ENCODE results near the gene HPN.

DNA sequence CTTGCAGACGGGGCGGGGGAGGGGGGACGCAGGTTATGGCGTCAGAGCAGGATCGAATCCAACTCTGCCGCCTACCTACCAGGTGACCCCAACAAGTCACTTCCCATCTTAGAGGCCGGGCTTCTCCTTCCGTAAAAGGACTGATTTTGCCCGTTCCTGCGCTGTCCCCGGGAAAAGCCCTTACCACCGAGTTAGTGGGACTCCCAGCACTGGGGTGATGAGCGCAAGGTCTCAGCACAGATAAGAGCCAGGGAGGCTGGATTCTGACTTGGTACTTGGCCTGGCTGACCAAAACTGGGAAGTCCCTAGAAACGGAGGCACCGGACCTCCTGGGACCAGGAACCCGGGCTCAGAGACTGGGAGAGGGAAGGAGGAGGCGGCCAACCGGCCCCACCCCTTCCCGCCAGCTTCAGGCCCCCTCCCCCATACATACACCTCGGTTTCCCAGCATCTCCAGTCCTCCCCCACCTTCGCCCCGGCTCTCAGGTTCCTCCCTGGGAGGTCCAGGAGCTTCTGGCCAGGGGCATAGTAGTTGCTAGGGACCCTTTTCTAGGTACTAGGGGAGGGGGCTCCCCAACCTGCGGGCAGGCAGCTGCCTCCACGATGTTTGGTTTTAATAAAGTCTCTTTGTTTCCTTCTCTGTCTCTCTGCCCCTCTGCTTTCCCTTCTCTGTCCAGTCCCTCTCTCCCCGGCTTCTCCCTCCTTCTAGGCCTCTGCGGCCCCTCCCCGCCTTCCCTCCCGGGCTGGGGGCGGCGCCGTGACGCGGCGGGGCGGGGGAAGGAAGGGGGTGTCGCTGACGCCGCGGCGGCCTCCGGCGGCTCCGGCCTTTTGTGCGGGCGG, 41.8 kb upstream of the HPN start, which contains the start of gene GRAMD1A:
- TF ChIP-seq, protein P1, sequence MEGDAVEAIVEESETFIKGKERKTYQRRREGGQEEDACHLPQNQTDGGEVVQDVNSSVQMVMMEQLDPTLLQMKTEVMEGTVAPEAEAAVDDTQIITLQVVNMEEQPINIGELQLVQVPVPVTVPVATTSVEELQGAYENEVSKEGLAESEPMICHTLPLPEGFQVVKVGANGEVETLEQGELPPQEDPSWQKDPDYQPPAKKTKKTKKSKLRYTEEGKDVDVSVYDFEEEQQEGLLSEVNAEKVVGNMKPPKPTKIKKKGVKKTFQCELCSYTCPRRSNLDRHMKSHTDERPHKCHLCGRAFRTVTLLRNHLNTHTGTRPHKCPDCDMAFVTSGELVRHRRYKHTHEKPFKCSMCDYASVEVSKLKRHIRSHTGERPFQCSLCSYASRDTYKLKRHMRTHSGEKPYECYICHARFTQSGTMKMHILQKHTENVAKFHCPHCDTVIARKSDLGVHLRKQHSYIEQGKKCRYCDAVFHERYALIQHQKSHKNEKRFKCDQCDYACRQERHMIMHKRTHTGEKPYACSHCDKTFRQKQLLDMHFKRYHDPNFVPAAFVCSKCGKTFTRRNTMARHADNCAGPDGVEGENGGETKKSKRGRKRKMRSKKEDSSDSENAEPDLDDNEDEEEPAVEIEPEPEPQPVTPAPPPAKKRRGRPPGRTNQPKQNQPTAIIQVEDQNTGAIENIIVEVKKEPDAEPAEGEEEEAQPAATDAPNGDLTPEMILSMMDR (IDR thresholded peaks at IDR 0.05) = no peak
- TF ChIP-seq ZFX (IDR thresholded peaks at IDR 0.05; ENCODE audit: borderline replicate concordance) = no peak

Measured in 22Rv1 (cell line).